GM08714 (cell line): Measurements from ENCODE around the gene ALG3.

Experiments
- H3K4me3 ChIP-seq: fragments of 200-500 bp; sonication (Bioruptor generic); 2 replicates; pipeline ENCODE4 v1.5.1; 2014; ENCODE audit warnings: mild to moderate bottlenecking, low read length, inconsistent platforms
- ZNF274 ChIP-seq: IDR thresholded peaks from 2 replicates; pipeline ENCODE4 v1.6.1; 2012; ENCODE audit warnings: mild to moderate bottlenecking, low read depth, low read length

The ALG3 gene

GRCh38 chr3:184209146-184209923, 39.4 kb downstream of the ALG3 start:
- TF ChIP-seq ZNF274 = no peak
- no peak overlapping the region for H3K4me3 ChIP-seq

- no peak for TF ChIP-seq ZNF274
- no peak overlapping the region for H3K4me3 ChIP-seq
Observed at GRCh38 chr3:184203526-184203925, 45.2 kb downstream of the ALG3 start.

GRCh38 chr3:184200825-184201224, 47.9 kb downstream of the ALG3 start:
- H3K4me3 ChIP-seq = no peak overlapping the region
- no peak for TF ChIP-seq ZNF274

- no peak for TF ChIP-seq ZNF274
- H3K4me3 ChIP-seq = no peak overlapping the region
Observed at GRCh38 chr3:184198509-184198908, 50.3 kb downstream of the ALG3 start.

- no peak overlapping the region for H3K4me3 ChIP-seq
- TF ChIP-seq ZNF274 = no peak
Observed at GRCh38 chr3:184196536-184196935, 52.2 kb downstream of the ALG3 start.

- no peak overlapping the region for H3K4me3 ChIP-seq
- TF ChIP-seq ZNF274 = no peak
Observed at GRCh38 chr3:184193991-184194539, 54.7 kb downstream of the ALG3 start.

GRCh38 chr3:184192889-184193288, 55.9 kb downstream of the ALG3 start:
- H3K4me3 ChIP-seq = no peak overlapping the region
- no peak for TF ChIP-seq ZNF274
